GM19397 (cell line): ENCODE data around the gene EVC2.

Source experiments
- ATAC-seq: cut with Tn5 transposase; IDR thresholded peaks from one replicate; pipeline ENCODE4 v1.9.1; 2021; ENCODE audit warnings: mild to moderate bottlenecking, moderate library complexity; ENCODE audit not compliant: unreplicated experiment

Gene EVC2

DNA sequence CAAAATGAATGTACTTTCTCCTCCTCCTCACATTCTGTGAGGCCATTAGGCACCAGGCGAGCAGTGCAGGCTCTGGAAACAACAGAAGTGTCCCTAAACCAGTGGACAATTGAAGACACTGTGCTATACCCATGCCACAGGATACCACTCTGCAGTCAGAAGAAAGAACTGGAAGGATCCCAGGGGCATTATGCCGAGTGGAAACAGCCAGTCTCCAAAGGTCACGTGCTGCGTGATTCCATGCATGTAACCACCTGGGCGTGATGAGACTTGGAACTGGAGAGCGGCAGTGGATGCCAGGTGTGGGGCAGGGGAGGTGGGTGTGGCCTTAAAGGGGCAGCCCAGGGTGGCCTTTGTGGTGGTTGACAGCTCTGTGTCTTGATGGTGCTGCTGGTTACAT, 139.4 kb downstream of the EVC2 start:
- ATAC-seq: no peak

- ATAC-seq: no peak
Observed at GRCh38 chr4:5568336-5568735, 140.0 kb downstream of the EVC2 start.

- no peak for ATAC-seq
Observed at GRCh38 chr4:5566991-5567390, 141.4 kb downstream of the EVC2 start.

DNA sequence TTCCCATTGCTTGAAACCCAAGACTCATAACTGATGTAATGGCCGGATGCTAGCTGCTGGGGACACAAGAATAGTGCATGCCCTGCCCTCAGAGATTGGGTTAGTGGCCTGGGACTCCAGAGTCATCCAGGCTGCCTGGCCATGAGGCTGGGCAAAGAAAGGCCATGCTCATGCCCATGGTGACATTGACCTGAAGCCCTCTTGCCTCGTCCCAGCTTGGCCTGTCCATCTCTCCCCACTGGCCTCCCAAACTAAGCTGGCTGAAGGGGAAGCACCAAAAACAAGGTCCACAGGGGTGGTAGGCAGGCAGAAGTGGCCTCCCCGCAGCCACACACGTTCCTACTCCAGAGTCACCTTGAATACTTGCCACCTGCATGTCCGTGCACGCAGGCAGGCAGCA, 141.8 kb downstream of the EVC2 start:
- ATAC-seq: no peak

DNA sequence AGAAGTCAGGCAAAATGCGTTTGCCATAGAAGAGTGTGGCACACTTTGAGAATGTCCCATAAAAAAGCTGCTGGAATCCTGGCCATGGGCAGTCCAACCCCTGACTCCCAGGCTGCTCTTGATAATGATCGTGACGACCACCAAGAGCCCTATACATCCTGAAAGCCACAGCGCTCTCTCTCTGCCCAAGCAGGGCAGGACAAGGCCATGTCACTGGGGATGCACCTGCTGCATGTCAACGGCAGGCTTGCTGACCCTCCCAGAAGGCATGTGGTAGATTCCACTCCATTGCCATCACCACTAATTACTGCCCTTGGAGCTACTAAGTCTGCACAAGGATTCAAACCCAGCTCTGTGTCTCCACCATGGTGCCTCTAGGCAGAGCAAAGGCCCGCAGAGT, 144.5 kb downstream of the EVC2 start:
- ATAC-seq: no peak

DNA sequence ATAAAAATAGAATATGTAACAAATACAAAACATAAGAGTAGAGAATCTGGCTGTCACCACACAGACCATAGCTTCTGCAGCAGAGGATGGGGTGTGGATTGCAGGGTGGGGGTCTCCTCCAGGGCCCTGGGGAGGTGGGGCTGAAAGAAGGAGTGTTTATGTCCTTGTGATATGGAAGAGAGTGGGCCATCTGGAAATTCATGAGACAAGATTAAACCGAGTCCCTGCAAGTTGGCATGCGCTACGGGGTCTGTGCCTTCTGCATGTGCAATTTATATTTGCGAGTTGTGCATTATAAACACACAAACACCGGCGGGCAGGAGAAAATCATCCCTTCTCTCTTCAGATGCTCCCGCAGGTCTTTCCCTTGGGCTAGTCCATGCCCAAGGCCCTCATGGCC, 145.9 kb downstream of the EVC2 start:
- no peak for ATAC-seq

- no peak for ATAC-seq
Observed at GRCh38 chr4:5561286-5561685, 147.1 kb downstream of the EVC2 start.

DNA sequence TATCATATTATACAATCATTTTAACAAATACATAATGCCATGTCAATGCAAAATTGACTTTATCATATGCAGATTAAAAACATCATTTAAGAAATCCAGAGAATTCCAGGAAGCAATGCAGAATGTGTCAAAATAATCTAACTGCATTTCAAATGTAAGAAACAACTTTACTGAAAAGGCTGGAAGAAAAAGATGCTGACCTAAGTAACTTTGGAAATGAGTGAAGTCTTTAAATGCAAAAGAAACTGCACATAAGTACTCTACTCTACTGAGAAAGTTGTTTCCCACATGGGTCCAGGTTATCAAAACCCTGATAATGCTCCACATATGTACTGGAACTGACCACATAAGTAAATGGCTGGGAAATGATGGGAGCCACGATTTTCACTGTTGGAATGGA, 149.9 kb downstream of the EVC2 start:
- no peak for ATAC-seq

DNA sequence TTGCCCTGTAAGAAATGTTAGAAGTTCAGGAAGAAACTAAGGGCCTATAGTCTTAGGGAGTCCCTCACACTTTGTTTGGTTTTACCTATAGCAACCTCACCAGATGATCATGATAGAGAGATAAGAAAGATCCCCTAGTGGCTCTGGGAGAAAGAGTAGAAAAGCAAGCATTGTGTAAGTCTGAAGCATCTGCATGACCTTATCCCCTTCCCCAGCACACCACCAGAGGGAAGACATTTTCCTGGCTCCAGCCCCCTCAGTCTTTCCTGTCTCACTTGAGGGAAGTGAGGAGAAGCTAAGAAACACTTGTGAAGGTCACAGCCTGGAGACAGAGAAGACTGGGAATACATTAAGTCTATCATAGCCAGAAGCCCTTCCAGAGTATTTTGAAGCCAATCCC, 154.0 kb downstream of the EVC2 start:
- ATAC-seq: no peak

GRCh38 chr4:5553801-5554200, 154.6 kb downstream of the EVC2 start:
- no peak for ATAC-seq

- ATAC-seq: no peak
Observed at GRCh38 chr4:5552451-5552850, 155.9 kb downstream of the EVC2 start.

GRCh38 chr4:5547651-5548249, 160.6 kb downstream of the EVC2 start:
- no peak for ATAC-seq

DNA sequence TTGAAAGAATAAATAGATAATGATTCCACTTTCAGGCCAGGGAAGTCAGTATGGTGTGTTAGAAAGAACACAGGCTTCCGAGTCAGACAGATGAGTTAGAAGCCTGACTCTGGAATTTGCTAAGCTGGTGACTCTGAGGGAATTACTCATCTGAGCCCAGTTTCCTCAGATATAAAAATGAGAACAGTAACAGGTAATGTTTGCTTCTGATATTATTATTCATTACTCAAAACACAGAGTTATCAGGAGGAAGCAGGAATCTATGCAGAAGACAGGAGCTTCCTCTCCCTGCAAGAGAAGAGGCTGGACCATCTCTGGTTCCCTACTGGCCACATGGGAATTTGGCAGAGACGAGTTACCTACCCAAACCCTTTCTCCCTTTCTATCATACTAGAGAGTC, 163.1 kb downstream of the EVC2 start:
- ATAC-seq: no peak

GRCh38 chr4:5544762-5545161, 163.6 kb downstream of the EVC2 start:
- ATAC-seq: no peak

DNA sequence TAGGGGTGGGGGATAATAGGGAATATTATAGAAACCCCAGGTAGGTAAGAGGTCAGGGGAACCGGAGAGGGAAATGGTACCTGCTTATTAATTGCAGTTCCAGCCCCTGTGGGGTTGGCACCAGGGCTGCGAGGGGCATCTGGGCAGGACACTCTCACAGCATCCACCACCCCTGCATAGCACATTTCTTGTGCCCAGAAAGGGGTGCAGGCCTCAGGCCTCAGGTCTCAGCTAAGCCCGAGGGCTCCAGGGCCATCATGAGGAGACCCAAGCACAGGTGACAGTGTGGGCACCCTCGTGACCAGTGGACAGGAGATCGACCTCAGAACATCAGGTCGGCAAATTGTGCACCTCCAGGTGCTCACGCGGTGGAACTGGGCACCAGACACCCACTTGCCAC, 164.7 kb downstream of the EVC2 start:
- no peak for ATAC-seq

GRCh38 chr4:5541169-5541568, 167.2 kb downstream of the EVC2 start:
- no peak for ATAC-seq

DNA sequence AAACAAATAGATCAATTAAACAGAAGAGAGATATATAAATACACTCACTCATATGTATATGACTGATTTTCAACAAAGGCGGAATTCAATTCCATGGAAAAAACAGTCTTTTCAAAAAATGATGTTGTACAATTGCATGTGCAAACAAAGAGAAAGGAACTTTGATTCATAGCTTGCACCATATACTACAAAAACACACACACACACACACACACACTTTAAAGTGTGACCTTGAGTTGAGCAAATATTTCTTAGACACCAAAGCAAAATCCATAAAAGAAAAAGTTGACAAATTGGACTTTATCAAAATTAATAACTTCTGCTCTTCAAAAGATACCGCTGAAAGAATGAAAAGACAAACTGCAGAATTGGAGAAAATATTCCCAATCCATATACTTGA, 168.8 kb downstream of the EVC2 start:
- no peak for ATAC-seq

DNA sequence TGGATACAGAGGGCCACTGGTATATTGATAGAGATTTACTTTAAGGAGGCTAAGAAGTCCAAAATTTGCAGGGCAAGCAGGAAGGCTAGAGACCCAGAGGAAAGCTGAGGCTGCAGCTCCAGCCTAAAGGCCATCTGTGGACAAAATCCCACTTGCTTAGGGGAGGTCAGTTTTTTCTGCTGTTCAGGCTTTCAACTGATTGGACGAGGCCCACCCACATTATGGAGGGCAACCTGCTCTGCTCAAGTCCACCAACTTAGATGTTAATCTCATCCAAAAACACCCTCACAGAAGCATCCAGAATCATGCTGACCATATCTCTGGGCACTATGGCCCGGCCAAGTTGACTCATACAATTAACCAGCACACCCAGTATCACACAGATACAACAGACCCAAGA, 176.3 kb downstream of the EVC2 start:
- no peak for ATAC-seq

- ATAC-seq: no peak
Observed at GRCh38 chr4:5528031-5528436, 180.3 kb downstream of the EVC2 start.

GRCh38 chr4:5527211-5527610, 181.1 kb downstream of the EVC2 start:
- ATAC-seq: no peak

GRCh38 chr4:5526080-5526846, 182.1 kb downstream of the EVC2 start:
- ATAC-seq: no peak

DNA sequence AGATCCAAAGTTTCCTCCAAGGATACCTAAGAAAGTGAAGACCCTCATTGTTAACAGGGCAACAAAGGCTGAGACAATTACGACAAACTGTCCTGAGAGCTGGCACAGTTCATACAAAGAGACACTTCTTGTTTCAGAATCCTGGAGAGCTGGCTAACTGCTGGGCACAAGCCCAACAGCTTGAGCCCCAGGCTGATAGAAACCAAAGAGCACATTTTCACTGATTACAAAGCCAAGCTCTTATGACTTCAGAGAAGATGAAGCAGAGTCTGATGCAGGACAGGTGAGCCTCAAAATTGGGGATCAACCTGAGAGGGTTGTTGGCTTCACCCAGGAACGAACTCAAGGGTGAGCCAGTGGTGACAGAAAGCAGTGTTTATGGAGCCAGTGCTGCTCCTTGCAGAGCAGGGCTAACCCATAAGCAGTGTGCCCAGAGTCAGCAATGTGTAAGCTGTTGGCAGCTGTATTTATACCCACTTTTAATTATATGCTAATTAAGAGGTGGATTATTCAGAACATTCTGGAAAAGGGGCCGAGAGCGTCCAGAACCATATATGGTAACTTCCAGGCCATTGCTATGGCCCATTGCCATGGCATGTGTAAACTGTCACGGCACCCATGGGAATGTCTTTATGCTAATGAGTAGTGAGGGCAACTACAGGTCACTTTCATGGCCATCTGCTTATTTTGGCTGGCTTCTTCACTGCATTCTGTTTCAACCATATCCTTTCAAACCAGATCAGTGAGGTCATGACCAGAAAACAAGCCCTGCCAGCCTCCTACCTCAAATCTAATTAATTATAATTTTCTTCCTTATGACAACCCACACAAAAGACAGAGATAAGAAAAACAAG, 183.7 kb downstream of the EVC2 start:
- ATAC-seq: no peak
